ENCODE results near the gene ZKSCAN3.

GRCh38 chr6:28368522-28368921, 18.8 kb downstream of the ZKSCAN3 start:
- TF ChIP-seq CTCF (conservative IDR thresholded peaks at IDR 0.05) (no peak), ZFX (IDR thresholded peaks at IDR 0.05) (no peak)
